Body of pancreas (tissue), 4 donors: ENCODE measurements around the gene TPRX1. TPM values are rescaled to one million over a fixed set of nuclear protein-coding genes. Genes with fewer than 3 reads are reported as not detected.

ENCODE experiments used
- ATAC-seq: fragments of 150-250 bp; one replicate; pipeline ENCODE4 v1.9.1; 2016
- DNase-seq, 4 donors: peaks; one replicate each; pipeline ENCODE4 v3.0.0-alpha.2; 2019
- H3K27ac ChIP-seq, 4 donors: fragments of 200-600 bp; sonication (generic); 1 replicate in 3 of 4; 2 replicates in 1 of 4; pipeline versions ENCODE4 v1.5.1 to v1.6.1; 2016 to 2019; ENCODE audit warnings: mild to moderate bottlenecking in 1 of 4, mixed read lengths in 1 of 4, moderate library complexity in 1 of 4
- H3K27me3 ChIP-seq, 2 donors: fragments of 200-600 bp; sonication (generic); one replicate each; pipeline ENCODE4 v1.6.0; 2016; ENCODE audit warnings: mild to moderate bottlenecking in 1 of 2
- H3K36me3 ChIP-seq, 2 donors: fragments of 200-600 bp; sonication (generic); replicated peaks in 1 of 2; 2 replicates each; pipeline ENCODE4 v1.5.1; 2016; ENCODE audit warnings: low read depth in 2 of 2; ENCODE audit not compliant: insufficient read depth in 1 of 2
- H3K4me1 ChIP-seq: fragments of 200-600 bp; sonication (generic); one replicate; pipeline ENCODE4 v1.6.0; 2016
- H3K4me3 ChIP-seq, 2 donors: fragments of 200-600 bp; sonication (generic); 1 replicate in 1 of 2; 2 replicates in 1 of 2; pipeline ENCODE4 v1.5.1; 2016 to 2019
- H3K9me3 ChIP-seq, 3 donors: fragments of 200-600 bp; sonication (generic); 1 replicate in 2 of 3; 2 replicates in 1 of 3; pipeline ENCODE4 v1.5.1; 2016
- POLR2A ChIP-seq, 3 donors: fragments of 450-650 bp; IDR thresholded peaks; one replicate each; pipeline ENCODE4 v1.6.1; 2016; ENCODE audit warnings: antibody characterized with exemption in 3 of 3, mild to moderate bottlenecking in 2 of 3
- WGBS, 2 donors: methylation state at CpG; one replicate each; pipeline ENCODE4 v1.1.5; 2017; 5-methylcytosine and 5-hydroxymethylcytosine counted together
- intact Hi-C: fragments of 100-400 bp; cut with DNase I; formaldehyde crosslinking; loops from one replicate; pipeline ENCODE4 v1.15.1; 2023
- total RNA-seq, 2 donors: library from RNA; depleted of rRNA; stranded (reverse); fragments of >200 nt; gene quantifications; one replicate each; pipeline ENCODE4 v1.1.0, GENCODE V29; 2016
- TF ChIP-seq, protein P1 (sequence below), 7 experiments: fragments of 450-650 bp in 4 of 7; fragments of 200-600 bp in 3 of 7; sonication (generic) in 3 of 7; IDR thresholded peaks; one replicate each; pipeline ENCODE4 v1.5.1; 2016 to 2019; ENCODE audit warnings: antibody characterized with exemption in 7 of 7

The TPRX1 gene
- total RNA-seq, 2 donors from 2014 or later, result not detected

DNA sequence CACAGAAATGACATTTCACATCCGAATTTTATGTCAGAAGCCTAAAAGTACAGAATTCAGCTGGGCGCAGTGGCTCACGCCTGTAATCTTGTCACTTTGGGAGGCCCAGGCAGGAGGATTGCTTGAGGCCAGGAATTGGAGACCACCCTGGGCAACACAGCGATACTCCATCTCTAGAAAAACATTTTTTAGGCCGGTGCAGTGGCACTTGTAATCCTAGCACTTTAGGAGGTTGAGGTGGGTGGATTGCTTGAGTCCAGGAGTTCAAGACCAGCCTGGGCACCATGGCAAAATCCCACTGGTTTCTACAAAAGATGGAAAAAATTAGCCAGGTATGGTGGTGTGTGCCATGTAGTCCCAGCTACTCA is 43.7 kb downstream of the TPRX1 start:
- intact Hi-C loops, result no loop called here
- ATAC-seq, result no peak
- WGBS, 2 donors, result 84 to 88% methylated on average over 5 of the region's 5 CpGs
- H3K4me1 ChIP-seq, result peaks cover 15% of the 10 kb centered on the region
- peaks cover 8 to 20% of the 10 kb centered on the region in 2 donors for H3K36me3 ChIP-seq
- H3K27ac ChIP-seq, result no peak overlapping the region
- no peak for DNase-seq
- TF ChIP-seq, protein P1, sequence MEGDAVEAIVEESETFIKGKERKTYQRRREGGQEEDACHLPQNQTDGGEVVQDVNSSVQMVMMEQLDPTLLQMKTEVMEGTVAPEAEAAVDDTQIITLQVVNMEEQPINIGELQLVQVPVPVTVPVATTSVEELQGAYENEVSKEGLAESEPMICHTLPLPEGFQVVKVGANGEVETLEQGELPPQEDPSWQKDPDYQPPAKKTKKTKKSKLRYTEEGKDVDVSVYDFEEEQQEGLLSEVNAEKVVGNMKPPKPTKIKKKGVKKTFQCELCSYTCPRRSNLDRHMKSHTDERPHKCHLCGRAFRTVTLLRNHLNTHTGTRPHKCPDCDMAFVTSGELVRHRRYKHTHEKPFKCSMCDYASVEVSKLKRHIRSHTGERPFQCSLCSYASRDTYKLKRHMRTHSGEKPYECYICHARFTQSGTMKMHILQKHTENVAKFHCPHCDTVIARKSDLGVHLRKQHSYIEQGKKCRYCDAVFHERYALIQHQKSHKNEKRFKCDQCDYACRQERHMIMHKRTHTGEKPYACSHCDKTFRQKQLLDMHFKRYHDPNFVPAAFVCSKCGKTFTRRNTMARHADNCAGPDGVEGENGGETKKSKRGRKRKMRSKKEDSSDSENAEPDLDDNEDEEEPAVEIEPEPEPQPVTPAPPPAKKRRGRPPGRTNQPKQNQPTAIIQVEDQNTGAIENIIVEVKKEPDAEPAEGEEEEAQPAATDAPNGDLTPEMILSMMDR (IDR thresholded peaks at IDR 0.05), result no peak
- no peak for TF ChIP-seq POLR2A (IDR thresholded peaks at IDR 0.05)
- H3K4me3 ChIP-seq, result no peak overlapping the region
- no peaks in the 10 kb centered on the region for H3K9me3 ChIP-seq
- H3K27me3 ChIP-seq, result no peaks in the 10 kb centered on the region

DNA sequence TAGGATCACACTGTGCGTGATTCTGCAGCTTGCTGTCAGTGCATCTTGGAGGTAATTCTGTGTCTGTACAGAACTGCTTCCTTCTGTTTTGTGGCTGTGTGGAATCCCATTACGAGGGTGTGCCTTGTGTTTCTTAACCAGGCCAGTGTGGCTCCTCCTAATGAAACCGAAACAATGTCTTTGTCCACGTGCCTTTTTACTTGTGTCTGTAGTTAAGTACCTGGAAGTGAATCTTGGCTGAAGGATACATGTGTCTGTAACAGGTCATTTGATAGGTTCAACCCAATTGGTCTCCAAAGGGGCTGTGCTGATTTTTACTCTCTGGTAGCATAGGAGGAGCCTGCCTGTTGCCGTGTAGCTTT is 45.9 kb downstream of the TPRX1 start:
- peaks cover 8 to 31% of the 10 kb centered on the region in 2 donors for H3K36me3 ChIP-seq

DNA sequence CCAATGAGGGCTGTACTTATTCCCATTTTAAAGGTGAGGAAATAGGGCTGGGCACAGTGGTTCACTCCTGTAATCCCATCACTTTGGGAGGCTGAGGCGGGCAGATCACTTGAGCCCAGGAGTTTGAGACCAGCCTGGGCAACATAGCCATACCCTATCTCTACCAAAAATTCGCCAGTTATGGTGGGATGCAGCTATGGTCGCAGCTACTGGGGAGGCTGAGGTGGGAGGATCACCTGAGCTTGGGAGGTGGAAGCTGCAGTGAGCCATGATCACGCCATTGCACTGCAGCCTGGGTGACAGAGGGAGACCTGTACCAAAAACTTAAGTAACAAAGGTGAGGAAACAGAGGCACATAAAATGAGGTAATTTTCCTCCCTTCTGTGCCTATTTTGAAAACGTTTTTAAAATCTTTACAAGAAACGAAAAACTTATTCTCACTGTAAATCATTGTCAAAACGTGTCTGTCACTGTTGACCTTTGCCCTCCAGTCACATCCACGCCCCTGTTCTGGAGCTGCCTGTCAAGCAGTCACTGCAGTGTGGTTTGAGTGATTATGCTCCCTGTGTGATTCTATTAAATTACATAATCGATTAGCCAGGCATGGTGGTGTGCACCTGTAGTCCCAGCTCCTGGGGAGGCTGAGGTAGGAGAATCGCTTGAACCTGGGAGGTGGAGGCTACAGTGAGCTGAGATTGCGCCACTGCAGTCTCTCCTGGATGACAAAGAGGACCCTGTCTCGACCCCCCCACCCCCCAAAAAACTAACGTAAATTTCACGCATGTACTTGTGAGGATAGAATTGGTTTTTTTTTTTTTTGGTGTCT is 46.5 kb downstream of the TPRX1 start:
- WGBS, 2 donors, result 58 to 73% methylated on average over 11 to 14 of the region's 14 CpGs
- H3K4me1 ChIP-seq, result peaks cover 15% of the 10 kb centered on the region
- H3K9me3 ChIP-seq, result no peaks in the 10 kb centered on the region
- peaks cover 8 to 35% of the 10 kb centered on the region in 2 donors for H3K36me3 ChIP-seq
- TF ChIP-seq, protein P1 (IDR thresholded peaks at IDR 0.05), result no peak
- no peak for TF ChIP-seq POLR2A (IDR thresholded peaks at IDR 0.05)
- ATAC-seq (no peak), DNase-seq (no peak)
- H3K27me3 ChIP-seq, result no peaks in the 10 kb centered on the region
- intact Hi-C loops, result loop anchor here (5.0 kb wide), 1 partner anchor 51 kb away; no protein-coding TSS in a partner anchor
- H3K4me3 ChIP-seq, result no peak overlapping the region
- H3K27ac ChIP-seq, result peak overlapping the region; percentile 11 to 80 (median 44)

More for the DNA sequence above, 45.9 kb downstream of the TPRX1 start:
- no peak for TF ChIP-seq POLR2A (IDR thresholded peaks at IDR 0.05)
- TF ChIP-seq, protein P1 (IDR thresholded peaks at IDR 0.05), result no peak
- no peak overlapping the region for H3K27ac ChIP-seq
- H3K27me3 ChIP-seq, result no peaks in the 10 kb centered on the region
- H3K9me3 ChIP-seq, result no peaks in the 10 kb centered on the region
- intact Hi-C loops, result loop anchor here (5.0 kb wide), 1 partner anchor 51 kb away; no protein-coding TSS in a partner anchor
- no peak for ATAC-seq
- DNase-seq, result no peak
- WGBS, 2 donors, result 88 to 96% methylated on average over 4 to 5 of the region's 5 CpGs
- H3K4me3 ChIP-seq, result no peak overlapping the region
- H3K4me1 ChIP-seq, result peaks cover 15% of the 10 kb centered on the region

DNA sequence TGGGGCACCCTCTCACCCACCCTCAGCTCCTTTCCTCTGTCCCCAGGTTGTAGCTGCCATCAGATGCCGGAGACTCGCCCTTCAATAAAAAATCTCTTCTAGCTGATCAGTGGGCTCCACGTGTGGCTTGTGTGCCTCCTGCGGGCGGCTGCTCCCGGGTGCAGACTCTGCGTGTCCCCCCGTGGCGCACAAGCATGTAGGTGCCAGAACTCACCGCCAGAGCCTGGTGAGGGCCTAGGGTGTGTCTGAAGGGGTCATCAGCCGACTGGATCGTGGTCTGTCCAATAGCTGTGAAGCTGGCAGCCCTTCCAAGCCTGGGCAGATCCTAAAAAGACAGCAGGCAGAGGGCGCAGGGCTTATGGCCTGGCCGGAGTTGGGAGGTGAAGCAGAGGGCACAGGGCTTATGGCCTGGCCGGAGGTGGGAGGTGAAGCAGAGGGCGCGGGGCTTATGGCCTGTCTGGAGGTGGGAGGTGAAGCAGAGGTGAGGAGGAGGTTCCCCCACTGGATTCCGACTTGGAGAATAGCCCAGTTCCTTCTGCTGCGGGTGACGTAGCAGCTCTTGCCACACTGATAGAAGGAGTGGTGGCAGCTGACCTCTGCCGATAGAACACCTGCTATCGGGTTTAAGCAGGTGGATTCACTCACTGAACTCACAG is 47.3 kb downstream of the TPRX1 start:
- peak; percentile 78 for ATAC-seq
- peak; percentile 55 to 89 (median 78) for DNase-seq
- peaks cover 15 to 40% of the 10 kb centered on the region in 2 donors for H3K36me3 ChIP-seq
- TF ChIP-seq, protein P1 (IDR thresholded peaks at IDR 0.05), result no peak
- TF ChIP-seq POLR2A (IDR thresholded peaks at IDR 0.05), result no peak
- H3K4me3 ChIP-seq, result no peak overlapping the region
- WGBS, 2 donors, result 50 to 68% methylated on average over 11 to 21 of the region's 22 CpGs
- H3K4me1 ChIP-seq, result peaks cover 15% of the 10 kb centered on the region
- H3K9me3 ChIP-seq, result no peaks in the 10 kb centered on the region
- H3K27ac ChIP-seq, result peak overlapping the region; percentile 11 to 80 (median 44)
- H3K27me3 ChIP-seq, result no peaks in the 10 kb centered on the region
- intact Hi-C loops, result loop anchor here (5.0 kb wide), 1 partner anchor 50 kb away; no protein-coding TSS in a partner anchor
